Measurements from ENCODE around the gene RALA.

Gene RALA

DNA sequence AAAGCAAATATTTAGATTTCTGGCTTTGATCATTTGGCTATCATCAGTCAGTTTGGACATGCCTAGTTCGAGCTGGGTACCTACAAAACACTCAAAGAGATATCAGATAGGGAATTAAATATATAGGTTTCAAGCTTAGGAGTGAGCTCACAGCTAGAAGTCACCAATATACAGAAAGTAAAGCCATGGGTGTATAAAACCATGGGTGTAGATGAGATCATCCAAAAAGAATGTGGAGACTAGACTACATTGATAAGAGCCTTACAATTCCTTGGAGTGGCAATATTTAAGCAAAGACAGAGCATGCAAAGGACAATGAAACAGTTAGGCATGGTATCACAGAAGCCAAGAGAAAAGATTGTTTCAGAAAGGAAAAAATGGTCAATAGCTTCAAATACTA is 7.2 kb upstream of the RALA start:
- no peaks in the 10 kb centered on the region for H3K9me3 ChIP-seq
- no peaks in the 10 kb centered on the region for H3K36me3 ChIP-seq
- no peaks in the 10 kb centered on the region for H3K4me1 ChIP-seq
- DNase-seq = no peak
- no peak overlapping the region for H3K4me3 ChIP-seq (ENCODE audit: low read depth, low read length)
- H3K27me3 ChIP-seq = no peaks in the 10 kb centered on the region
- TF ChIP-seq, protein P1, sequence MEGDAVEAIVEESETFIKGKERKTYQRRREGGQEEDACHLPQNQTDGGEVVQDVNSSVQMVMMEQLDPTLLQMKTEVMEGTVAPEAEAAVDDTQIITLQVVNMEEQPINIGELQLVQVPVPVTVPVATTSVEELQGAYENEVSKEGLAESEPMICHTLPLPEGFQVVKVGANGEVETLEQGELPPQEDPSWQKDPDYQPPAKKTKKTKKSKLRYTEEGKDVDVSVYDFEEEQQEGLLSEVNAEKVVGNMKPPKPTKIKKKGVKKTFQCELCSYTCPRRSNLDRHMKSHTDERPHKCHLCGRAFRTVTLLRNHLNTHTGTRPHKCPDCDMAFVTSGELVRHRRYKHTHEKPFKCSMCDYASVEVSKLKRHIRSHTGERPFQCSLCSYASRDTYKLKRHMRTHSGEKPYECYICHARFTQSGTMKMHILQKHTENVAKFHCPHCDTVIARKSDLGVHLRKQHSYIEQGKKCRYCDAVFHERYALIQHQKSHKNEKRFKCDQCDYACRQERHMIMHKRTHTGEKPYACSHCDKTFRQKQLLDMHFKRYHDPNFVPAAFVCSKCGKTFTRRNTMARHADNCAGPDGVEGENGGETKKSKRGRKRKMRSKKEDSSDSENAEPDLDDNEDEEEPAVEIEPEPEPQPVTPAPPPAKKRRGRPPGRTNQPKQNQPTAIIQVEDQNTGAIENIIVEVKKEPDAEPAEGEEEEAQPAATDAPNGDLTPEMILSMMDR (IDR thresholded peaks at IDR 0.05; ENCODE audit: low read depth, low read length) = no peak

DNA sequence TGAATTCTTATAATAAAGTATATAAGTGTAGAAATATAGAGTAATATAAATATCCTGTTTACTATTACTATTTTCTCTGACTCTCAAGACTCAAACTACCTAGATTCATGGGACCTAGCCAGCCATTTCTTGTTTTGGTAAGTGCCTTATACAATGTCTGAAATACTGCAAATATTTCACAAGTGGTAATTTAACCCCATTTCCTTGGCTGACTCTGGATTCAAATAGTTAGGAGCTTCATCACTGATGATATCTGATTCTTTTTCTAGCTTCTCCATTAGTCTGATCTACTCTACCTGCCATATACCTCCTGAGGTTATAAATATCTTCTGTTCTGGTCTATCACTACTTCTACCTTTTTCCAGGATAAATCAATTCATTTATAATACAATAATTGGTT is 6.4 kb upstream of the RALA start:
- Histone ChIP-seq H3K4me3 (ENCODE audit: low read depth, low read length) (no peak overlapping the region), H3K9me3 (no peaks in the 10 kb centered on the region), H3K27me3 (no peaks in the 10 kb centered on the region), H3K36me3 (no peaks in the 10 kb centered on the region), H3K4me1 (no peaks in the 10 kb centered on the region)
- TF ChIP-seq, protein P1 (IDR thresholded peaks at IDR 0.05; ENCODE audit: low read depth, low read length) = no peak
- no peak for DNase-seq

DNA sequence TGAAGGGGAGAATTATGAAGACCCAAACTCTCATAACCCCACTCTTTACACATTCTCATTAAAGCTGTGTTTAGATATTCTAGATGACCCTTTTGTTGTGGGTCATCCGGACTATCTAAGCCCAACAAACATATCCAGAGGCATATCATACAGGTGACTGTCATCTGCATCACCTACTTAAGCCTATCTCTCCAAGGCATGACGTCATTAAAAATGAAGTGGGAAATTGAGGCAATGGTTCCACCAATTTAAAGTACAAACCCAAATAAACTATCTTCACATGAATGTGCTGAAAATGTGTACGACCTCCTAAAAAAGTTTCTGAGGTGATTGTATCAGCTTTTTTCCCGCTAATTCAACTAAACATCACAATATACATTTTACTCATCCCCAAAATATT is 4.5 kb upstream of the RALA start:
- H3K36me3 ChIP-seq = no peaks in the 10 kb centered on the region
- peaks cover 3% of the 10 kb centered on the region; the same call in 1 of the 2 replicates for H3K4me1 ChIP-seq
- no peaks in the 10 kb centered on the region for H3K9me3 ChIP-seq
- TF ChIP-seq, protein P1 (IDR thresholded peaks at IDR 0.05; ENCODE audit: low read depth, low read length) = no peak
- DNase-seq = no peak
- no peak overlapping the region for H3K4me3 ChIP-seq (ENCODE audit: low read depth, low read length)
- H3K27me3 ChIP-seq = no peaks in the 10 kb centered on the region

DNA sequence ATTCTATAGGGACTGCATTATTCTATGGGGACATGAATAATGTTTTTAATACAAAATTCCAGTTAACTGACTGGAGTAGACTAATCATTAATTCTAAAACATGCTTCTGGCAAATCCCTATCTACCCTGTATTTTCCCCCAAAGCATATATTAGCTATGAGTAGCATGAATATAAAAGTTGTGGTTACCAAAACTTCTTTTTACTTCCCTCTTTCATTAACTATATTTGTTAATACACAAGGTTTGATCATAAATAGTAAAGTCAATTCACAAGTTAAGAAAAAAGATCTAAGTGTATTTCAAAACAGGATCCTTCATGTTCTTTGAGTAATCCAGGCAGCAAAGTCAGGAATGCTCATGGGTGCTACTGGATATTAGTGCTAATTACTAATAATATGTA is 2.9 kb upstream of the RALA start:
- Histone ChIP-seq H3K36me3 (no peaks in the 10 kb centered on the region; the same call in 1 of the 2 replicates), H3K4me3 (ENCODE audit: low read depth, low read length) (no peak overlapping the region), H3K27me3 (no peaks in the 10 kb centered on the region), H3K9me3 (no peaks in the 10 kb centered on the region), H3K4me1 (peaks cover 3% of the 10 kb centered on the region; the same call in 1 of the 2 replicates)
- TF ChIP-seq, protein P1 (IDR thresholded peaks at IDR 0.05; ENCODE audit: low read depth, low read length) = no peak
- no peak for DNase-seq

DNA sequence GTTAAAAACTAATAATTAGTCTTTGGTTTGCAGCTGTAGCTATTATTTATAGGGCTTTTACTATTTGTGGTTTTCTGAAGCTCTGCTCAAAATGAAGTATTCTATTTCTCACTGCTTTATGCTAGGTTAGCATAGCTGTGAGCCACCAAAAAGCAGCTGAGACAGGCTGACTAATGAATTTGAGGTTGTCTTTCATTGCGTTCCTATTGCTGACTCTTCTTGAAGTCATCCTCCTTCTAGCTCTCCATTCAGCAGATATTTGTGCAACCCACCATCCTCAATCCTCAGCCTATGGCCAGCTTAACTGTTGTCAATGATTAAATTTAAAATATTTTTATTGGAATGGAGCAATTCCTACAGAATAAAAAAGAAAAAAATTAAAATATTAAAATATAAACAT is 2.1 kb upstream of the RALA start:
- TF ChIP-seq, protein P1 (IDR thresholded peaks at IDR 0.05; ENCODE audit: low read depth, low read length) = no peak
- H3K36me3 ChIP-seq = no peaks in the 10 kb centered on the region; the same call in none of the 2 replicates
- no peak overlapping the region for H3K4me3 ChIP-seq (ENCODE audit: low read depth, low read length)
- no peak for DNase-seq
- H3K9me3 ChIP-seq = no peaks in the 10 kb centered on the region
- H3K4me1 ChIP-seq = peaks cover 3% of the 10 kb centered on the region; the same call in 1 of the 2 replicates
- H3K27me3 ChIP-seq = no peaks in the 10 kb centered on the region

DNA sequence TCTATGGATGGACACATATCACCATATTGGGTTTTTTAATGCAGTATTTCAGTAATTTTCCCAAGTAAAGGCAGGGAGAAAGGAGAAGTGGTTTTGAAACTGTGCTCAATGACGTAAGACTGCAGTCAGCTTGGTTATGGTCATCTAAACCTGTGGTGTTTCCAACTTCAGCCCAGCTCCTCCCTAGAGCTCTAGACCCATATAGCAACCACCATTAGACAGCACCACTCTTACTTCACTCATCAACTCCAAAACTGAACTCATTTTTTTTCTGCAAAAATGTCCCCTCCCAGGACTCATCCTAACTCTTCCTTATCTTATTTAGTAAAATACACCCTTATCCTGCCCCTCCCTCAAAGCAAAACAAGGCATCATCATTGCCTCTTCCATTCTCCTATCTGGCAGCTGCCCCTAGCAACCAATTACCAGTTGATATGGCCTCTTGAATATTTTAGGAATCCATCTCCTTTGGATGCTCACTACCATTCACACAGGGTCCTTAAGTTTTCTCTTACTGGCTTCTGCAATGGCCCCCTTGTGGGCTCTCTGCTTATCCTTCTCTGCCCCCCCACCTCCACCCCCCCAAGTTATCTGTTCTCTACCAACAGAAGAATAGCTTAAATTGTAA is 1.5 kb upstream of the RALA start:
- DNase-seq = no peak
- H3K9me3 ChIP-seq = no peaks in the 10 kb centered on the region
- no peaks in the 10 kb centered on the region; the same call in none of the 2 replicates for H3K36me3 ChIP-seq
- no peak overlapping the region for H3K4me3 ChIP-seq (ENCODE audit: low read depth, low read length)
- peaks cover 3% of the 10 kb centered on the region; the same call in 1 of the 2 replicates for H3K4me1 ChIP-seq
- no peaks in the 10 kb centered on the region for H3K27me3 ChIP-seq
- TF ChIP-seq, protein P1 (IDR thresholded peaks at IDR 0.05; ENCODE audit: low read depth, low read length) = no peak
